H1 (cell line): ENCODE data around the gene SPRR2F. TPM values are rescaled to one million over a fixed set of nuclear protein-coding genes. Genes with fewer than 3 reads are reported as not detected.

Experiments
- CTCF ChIA-PET: fragments of 300-600 bp; sonication (Branson Sonifier 250); formaldehyde crosslinking; loops from one replicate; lab custom pipeline; 2021; ENCODE audit not compliant: partially characterized antibody; lab: Charles Lee
- POLR2A ChIA-PET: fragments of 300-600 bp; sonication (Branson Sonifier 250); formaldehyde crosslinking; loops from one replicate; lab custom pipeline; 2021; ENCODE audit warnings: inconsistent platforms; ENCODE audit not compliant: partially characterized antibody; lab: Charles Lee
- DNase-seq, 2 experiments: peaks; one replicate each; pipeline versions ENCODE4 v3.0.0 to v3.0.0-alpha.2; 2010 to 2022; ENCODE audit warnings: low spot score in 2 of 2, low read depth in 1 of 2, mixed read lengths in 1 of 2
- FAIRE-seq: peaks from 2 replicates; lab custom pipeline; 2011; peaks lifted over from hg19 to GRCh38; lab: Jason Lieb, UNC
- H2AFZ ChIP-seq: 2 replicates; pipeline ENCODE4 v1.8.1; 2012; ENCODE audit warnings: low read length, inconsistent platforms
- H2AK5ac ChIP-seq: 2 replicates; pipeline ENCODE4 v1.6.1; 2013; ENCODE audit warnings: low read depth, low read length
- H2BK120ac ChIP-seq: replicated peaks from 2 replicates; pipeline ENCODE3; 2013; ENCODE audit warnings: low read depth, low read length, inconsistent platforms
- H2BK12ac ChIP-seq: 2 replicates; pipeline ENCODE4 v1.6.1; 2013; ENCODE audit warnings: low read depth, low read length
- H2BK15ac ChIP-seq: 2 replicates; pipeline ENCODE4 v1.6.1; 2013; ENCODE audit warnings: low read length
- H2BK20ac ChIP-seq: 2 replicates; pipeline ENCODE4 v1.6.1; 2013; ENCODE audit warnings: low read length
- H2BK5ac ChIP-seq: 2 replicates; pipeline ENCODE4 v1.6.1; 2013; ENCODE audit warnings: low read depth, low read length
- H3K14ac ChIP-seq: 2 replicates; pipeline ENCODE4 v1.6.1; 2013; ENCODE audit warnings: inconsistent platforms; ENCODE audit not compliant: insufficient read length
- H3K18ac ChIP-seq: 2 replicates; pipeline ENCODE4 v1.6.1; 2013; ENCODE audit warnings: low read length; ENCODE audit errors: extremely low read depth
- H3K23ac ChIP-seq: 2 replicates; pipeline ENCODE4 v1.6.1; 2013; ENCODE audit warnings: inconsistent platforms; ENCODE audit not compliant: insufficient read length
- H3K23me2 ChIP-seq: 2 replicates; pipeline ENCODE4 v1.6.1; 2013; ENCODE audit warnings: low read depth, low read length
- H3K27ac ChIP-seq: 2 replicates; pipeline ENCODE4 v1.6.1; 2011; ENCODE audit warnings: low read depth, low read length, inconsistent platforms
- H3K27me3 ChIP-seq, 4 experiments: replicated peaks in 1 of 4; 1 replicate in 1 of 4; 2 replicates in 3 of 4; pipeline versions ENCODE4 v1.6.1 to v1.8.1; 2011 to 2013; ENCODE audit warnings: low read length in 3 of 4, mild to moderate bottlenecking in 3 of 4, inconsistent platforms in 2 of 4, mixed read lengths in 2 of 4, moderate library complexity in 1 of 4; ENCODE audit not compliant: control insufficient read depth in 3 of 4, insufficient read depth in 3 of 4; ENCODE audit errors: extremely low read depth in 1 of 4
- H3K36me3 ChIP-seq, 4 experiments: 2 replicates each; pipeline versions ENCODE4 v1.6.1 to v1.8.1; 2011 to 2013; ENCODE audit warnings: mild to moderate bottlenecking in 4 of 4, low read length in 3 of 4, moderate library complexity in 2 of 4, control low read depth in 1 of 4, inconsistent platforms in 1 of 4; ENCODE audit not compliant: insufficient read depth in 4 of 4, control insufficient read depth in 2 of 4
- H3K4ac ChIP-seq: replicated peaks from 2 replicates; pipeline ENCODE3; 2013; ENCODE audit warnings: low read length, low read depth, mixed read lengths, inconsistent platforms; ENCODE audit not compliant: insufficient read length
- H3K4me1 ChIP-seq, 4 experiments: replicated peaks in 1 of 4; 1 replicate in 1 of 4; 2 replicates in 3 of 4; pipeline versions ENCODE4 v1.6.1 to v1.8.1; 2011 to 2013; ENCODE audit warnings: low read length in 3 of 4, inconsistent platforms in 2 of 4, mixed read lengths in 1 of 4; ENCODE audit not compliant: insufficient read depth in 4 of 4, control insufficient read depth in 3 of 4
- H3K4me2 ChIP-seq, 2 experiments: 2 replicates each; pipeline versions ENCODE4 v1.6.1 to v1.8.1; 2011 to 2013; ENCODE audit warnings: low read depth in 2 of 2, low read length in 2 of 2, control low read depth in 1 of 2, inconsistent platforms in 1 of 2, mild to moderate bottlenecking in 1 of 2; ENCODE audit not compliant: insufficient read depth in 1 of 2
- H3K4me3 ChIP-seq, 4 experiments: fragments of 200-600, 300-600 bp in 1 of 4; sonication (generic), shearing (Covaris generic), sonication (Bioruptor Twin) in 1 of 4; 2 replicates each; pipeline versions ENCODE4 v1.5.1 to v1.8.1; 2011 to 2016; ENCODE audit warnings: low read length in 4 of 4, low read depth in 3 of 4, control low read depth in 2 of 4, inconsistent platforms in 2 of 4, mild to moderate bottlenecking in 2 of 4, mixed read lengths in 1 of 4, moderate library complexity in 1 of 4; ENCODE audit not compliant: insufficient read depth in 2 of 4; ENCODE audit errors: extremely low read depth in 1 of 4
- H3K56ac ChIP-seq: replicated peaks from 2 replicates; pipeline ENCODE3; 2013; ENCODE audit warnings: low read depth, mild to moderate bottlenecking, mixed read lengths, low read length, inconsistent platforms; ENCODE audit not compliant: insufficient read length
- H3K79me1 ChIP-seq: 2 replicates; pipeline ENCODE4 v1.6.1; 2013; ENCODE audit warnings: low read depth, low read length, control low read depth
- H3K79me2 ChIP-seq, 2 experiments: 2 replicates each; pipeline versions ENCODE4 v1.6.1 to v1.8.1; 2012 to 2013; ENCODE audit warnings: low read length in 2 of 2, mild to moderate bottlenecking in 2 of 2, inconsistent platforms in 1 of 2; ENCODE audit not compliant: insufficient read depth in 2 of 2, control insufficient read depth in 1 of 2
- H3K9ac ChIP-seq, 4 experiments: replicated peaks in 1 of 4; 1 replicate in 1 of 4; 2 replicates in 3 of 4; pipeline versions ENCODE4 v1.6.1 to v1.8.1; 2011 to 2013; ENCODE audit warnings: low read depth in 3 of 4, low read length in 3 of 4, control low read depth in 2 of 4, mild to moderate bottlenecking in 2 of 4, moderate library complexity in 2 of 4, inconsistent platforms in 1 of 4; ENCODE audit errors: extremely low read depth in 1 of 4
- H3K9me3 ChIP-seq, 2 experiments: 2 replicates each; pipeline versions ENCODE4 v1.6.1 to v1.8.1; 2012 to 2013; ENCODE audit warnings: mild to moderate bottlenecking in 2 of 2, moderate library complexity in 2 of 2, control low read depth in 1 of 2, inconsistent platforms in 1 of 2, low read depth in 1 of 2, low read length in 1 of 2, mixed read lengths in 1 of 2; ENCODE audit not compliant: insufficient read depth in 2 of 2
- H4K20me1 ChIP-seq, 2 experiments: replicated peaks in 1 of 2; 2 replicates each; pipeline versions ENCODE3 to v1.8.1; 2011 to 2013; ENCODE audit warnings: inconsistent platforms in 2 of 2, low read length in 2 of 2, mild to moderate bottlenecking in 1 of 2; ENCODE audit not compliant: insufficient read depth in 2 of 2, control insufficient read depth in 1 of 2
- H4K5ac ChIP-seq: 2 replicates; pipeline ENCODE4 v1.6.1; 2013; ENCODE audit warnings: low read length, low read depth, mixed read lengths, inconsistent platforms; ENCODE audit not compliant: insufficient read length
- H4K8ac ChIP-seq: 2 replicates; pipeline ENCODE4 v1.8.0; 2013; ENCODE audit warnings: mild to moderate bottlenecking, moderate library complexity, low read length, inconsistent platforms; ENCODE audit not compliant: insufficient read depth; ENCODE audit errors: extremely low read depth
- H4K91ac ChIP-seq: replicated peaks from 2 replicates; pipeline ENCODE3; 2013; ENCODE audit warnings: low read length, mixed read lengths, inconsistent platforms; ENCODE audit not compliant: insufficient read length
- JUN ChIP-seq: IDR thresholded peaks from 2 replicates; pipeline ENCODE4 v1.6.1; 2011; ENCODE audit warnings: low read depth, mild to moderate bottlenecking, improper control_type of control experiment, low read length
- KDM1A ChIP-seq: fragments of 200-600, 300-600 bp; sonication (generic); IDR thresholded peaks from 2 replicates; pipeline ENCODE4 v1.7.1; 2016; ENCODE audit warnings: mild to moderate bottlenecking, low read length, borderline replicate concordance
- MAX ChIP-seq: IDR thresholded peaks from 2 replicates; pipeline ENCODE4 v1.6.1; 2012; ENCODE audit warnings: inconsistent platforms
- SIN3A ChIP-seq, 2 experiments: IDR thresholded peaks in 1 of 2; conservative IDR thresholded peaks in 1 of 2; 2 replicates each; pipeline ENCODE4 v1.6.1; 2011 to 2012; ENCODE audit warnings: low read length in 2 of 2, improper control_type of control experiment in 1 of 2, low read depth in 1 of 2, mild to moderate bottlenecking in 1 of 2
- SP4 ChIP-seq: IDR thresholded peaks from 2 replicates; pipeline ENCODE4 v1.6.1; 2012; ENCODE audit warnings: low read length, inconsistent platforms
- polyA plus RNA-seq, 7 experiments: library from polyadenylated mRNA; depleted of rRNA in 3 of 7; stranded (reverse) in 5 of 7; unstranded in 2 of 7; fragments of >200 nt in 5 of 7; fragments of 200-250 nt in 2 of 7; gene quantifications; 1 replicate in 5 of 7; 2 replicates in 1 of 7; 4 replicates in 1 of 7; pipeline versions ENCODE4 v1.2.1 to v1.2.3, GENCODE V29; 2011 to 2013; ENCODE audit warnings: missing spikeins in 2 of 7, mixed read lengths in 2 of 7
- total RNA-seq: library from RNA; stranded (reverse); fragmentation: NEBNext Ultra II Directional; extraction: Animal tissue kit (Norgen Biotek cat#: 25700); gene quantifications from 2 replicates; pipeline ENCODE4 v1.2.1, GENCODE V29; 2021

The SPRR2F gene
- total and polyA plus RNA-seq, 2 of the 8 experiments (the other 6 are each of a cell fraction or from before 2014, with no cell fraction given) = 0.50 to 1.1 TPM

DNA sequence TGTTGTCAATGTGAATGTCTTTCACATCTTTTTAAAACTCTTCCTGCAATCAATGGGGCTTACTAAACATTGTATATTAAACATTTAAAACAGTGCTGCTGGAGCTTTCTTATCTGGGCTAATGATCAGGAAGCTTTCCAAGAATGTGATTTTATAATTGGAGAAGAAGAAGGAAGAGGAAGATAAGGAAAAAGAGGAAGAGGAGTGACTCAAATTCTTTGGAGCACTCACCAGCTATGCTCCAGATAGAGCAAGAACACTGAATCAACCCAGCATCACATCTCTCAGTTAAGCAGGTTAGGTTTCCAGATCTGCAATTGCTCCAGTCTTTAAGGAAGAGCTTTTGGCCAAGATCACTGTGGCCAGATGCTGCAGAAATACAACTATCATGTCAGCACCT, 17.6 kb downstream of the SPRR2F start:
- H4K5ac ChIP-seq = no peak overlapping the region
- H2BK15ac ChIP-seq = no peak overlapping the region
- no peak overlapping the region for H3K14ac ChIP-seq
- DNase-seq = no peak
- no peak overlapping the region for H3K56ac ChIP-seq
- no peak overlapping the region for H3K9ac ChIP-seq
- TF ChIP-seq JUN = no peak
- TF ChIP-seq MAX = no peak
- no peak for TF ChIP-seq KDM1A
- no peak for TF ChIP-seq SP4
- TF ChIP-seq SIN3A (conservative IDR thresholded peaks at IDR 0.05 in 1 of 2, IDR thresholded peaks at IDR 0.05 in 1 of 2; ENCODE audit: low read depth in 1 of 2, low read length in 2 of 2) = no peak
- TF ChIP-seq, all 59 proteins: peak for 0
- Histone ChIP-seq H2AK5ac (no peak overlapping the region), H2BK20ac (no peak overlapping the region), H4K91ac (no peak overlapping the region), H3K4me2 (no peak overlapping the region), H4K20me1 (no peaks in the 10 kb centered on the region), H3K9me3 (no peaks in the 10 kb centered on the region), H3K79me2 (no peaks in the 10 kb centered on the region), H3K27me3 (no peaks in the 10 kb centered on the region), H2BK120ac (no peak overlapping the region), H3K18ac (no peak overlapping the region), H3K4me3 (no peak overlapping the region), H3K27ac (no peak overlapping the region), H3K4ac (no peak overlapping the region), H2BK12ac (no peak overlapping the region), H3K23ac (no peak overlapping the region), H2AFZ (no peak overlapping the region), H3K36me3 (no peaks in the 10 kb centered on the region), H4K8ac (no peak overlapping the region), H2BK5ac (no peak overlapping the region), H3K23me2 (no peaks in the 10 kb centered on the region), H3K4me1 (no peaks in the 10 kb centered on the region), H3K79me1 (no peaks in the 10 kb centered on the region)
- ChIA-PET POLR2A (no interaction called here), CTCF (interaction anchor here (0.6 to 1.1 kb wide), 2 partner anchors 44 to 975 kb away, joined by 3 read pairs; no protein-coding TSS in a partner anchor)
- FAIRE-seq = no peak
